PC-9 (cell line): ENCODE results near the gene RNF31. TPM values are rescaled to one million over a fixed set of nuclear protein-coding genes. Genes with fewer than 3 reads are reported as not detected.

Experiments
- BruUV-seq: library from RNA; stranded (reverse); fragments of 400-500 nt; replicated peaks from 2 replicates; lab custom pipeline; 2021; lab: Mats Ljungman, UMichigan
- CTCF ChIA-PET: fragments of 300-600 bp; sonication (Branson Sonifier 250); formaldehyde crosslinking; loops from one replicate; lab custom pipeline; 2022; ENCODE audit warnings: antibody characterized with exemption; lab: Charles Lee
- POLR2A ChIA-PET: fragments of 300-600 bp; sonication (Branson Sonifier 250); formaldehyde crosslinking; loops from one replicate; lab custom pipeline; 2022; ENCODE audit warnings: antibody characterized with exemption; ENCODE audit not compliant: unreplicated experiment; lab: Charles Lee
- DNase-seq, 2 experiments: peaks; one replicate each; pipeline versions ENCODE4 v3.0.0 to v3.0.0-alpha.2; 2015 to 2022; ENCODE audit warnings: mixed read lengths in 1 of 2
- H2AFZ ChIP-seq: fragments of 200-600 bp; sonication (generic); 2 replicates; pipeline ENCODE4 v1.8.1; 2017; ENCODE audit warnings: antibody characterized with exemption
- H3F3A ChIP-seq: fragments of 200-600 bp; sonication (generic); 2 replicates; pipeline ENCODE4 v1.8.1; 2017; ENCODE audit warnings: antibody characterized with exemption, mild to moderate bottlenecking, low read depth; ENCODE audit not compliant: insufficient read depth
- H3K27ac ChIP-seq: fragments of 200-600 bp; sonication (generic); 2 replicates; pipeline ENCODE4 v1.6.1; 2016; ENCODE audit warnings: mixed run types
- H3K27me3 ChIP-seq: fragments of 200-600 bp; sonication (generic); 2 replicates; pipeline ENCODE4 v1.6.1; 2016; ENCODE audit warnings: low read depth, mixed run types; ENCODE audit not compliant: insufficient read depth
- H3K36me3 ChIP-seq: fragments of 200-600 bp; sonication (generic); 2 replicates; pipeline ENCODE4 v1.6.1; 2016; ENCODE audit warnings: low read depth, mixed run types
- H3K4me1 ChIP-seq: fragments of 200-600 bp; sonication (generic); replicated peaks from 2 replicates; pipeline ENCODE4 v1.6.1; 2016; ENCODE audit warnings: mixed run types; ENCODE audit not compliant: insufficient read depth
- H3K4me2 ChIP-seq: fragments of 200-600 bp; sonication (generic); 2 replicates; pipeline ENCODE4 v1.6.1; 2017; ENCODE audit warnings: mixed run types
- H3K4me3 ChIP-seq: fragments of 200-600 bp; sonication (generic); 2 replicates; pipeline ENCODE4 v1.6.1; 2016; ENCODE audit warnings: mixed run types
- H3K79me2 ChIP-seq: fragments of 200-600 bp; sonication (generic); 2 replicates; pipeline ENCODE4 v1.6.1; 2017; ENCODE audit warnings: low read depth, mixed run types
- H3K9me2 ChIP-seq: fragments of 200-600 bp; sonication (generic); 2 replicates; pipeline ENCODE4 v1.8.1; 2017; ENCODE audit warnings: mild to moderate bottlenecking; ENCODE audit not compliant: insufficient read depth
- H3K9me3 ChIP-seq: fragments of 200-600 bp; sonication (generic); 2 replicates; pipeline ENCODE4 v1.8.1; 2016; ENCODE audit warnings: low read depth; ENCODE audit not compliant: insufficient read depth
- H4K20me1 ChIP-seq: fragments of 200-600 bp; sonication (generic); 2 replicates; pipeline ENCODE4 v1.8.1; 2017; ENCODE audit not compliant: insufficient read depth
- EZH2 ChIP-seq: fragments of 200-600 bp; sonication (generic); IDR thresholded peaks from 2 replicates; pipeline ENCODE4 v1.8.0; 2017; ENCODE audit warnings: antibody characterized with exemption, low read depth
- intact Hi-C: fragments of 100-400 bp; cut with micrococcal nuclease; formaldehyde crosslinking; loops from one replicate; pipeline ENCODE4 v1.10.0; 2022; ENCODE audit not compliant: unreplicated experiment
- total RNA-seq: library from RNA; stranded (reverse); gene quantifications from 2 replicates; pipeline ENCODE4 v1.2.3, GENCODE V29; 2021
- TF ChIP-seq, protein P1 (sequence below): fragments of 200-600 bp; sonication (generic); conservative IDR thresholded peaks from 2 replicates; pipeline ENCODE4 v1.6.1; 2017; ENCODE audit warnings: mixed run types, antibody characterized with exemption, mild to moderate bottlenecking, moderate library complexity

Gene RNF31
- total RNA-seq, 1 experiment from 2014 or later, result 44.6 TPM

DNA sequence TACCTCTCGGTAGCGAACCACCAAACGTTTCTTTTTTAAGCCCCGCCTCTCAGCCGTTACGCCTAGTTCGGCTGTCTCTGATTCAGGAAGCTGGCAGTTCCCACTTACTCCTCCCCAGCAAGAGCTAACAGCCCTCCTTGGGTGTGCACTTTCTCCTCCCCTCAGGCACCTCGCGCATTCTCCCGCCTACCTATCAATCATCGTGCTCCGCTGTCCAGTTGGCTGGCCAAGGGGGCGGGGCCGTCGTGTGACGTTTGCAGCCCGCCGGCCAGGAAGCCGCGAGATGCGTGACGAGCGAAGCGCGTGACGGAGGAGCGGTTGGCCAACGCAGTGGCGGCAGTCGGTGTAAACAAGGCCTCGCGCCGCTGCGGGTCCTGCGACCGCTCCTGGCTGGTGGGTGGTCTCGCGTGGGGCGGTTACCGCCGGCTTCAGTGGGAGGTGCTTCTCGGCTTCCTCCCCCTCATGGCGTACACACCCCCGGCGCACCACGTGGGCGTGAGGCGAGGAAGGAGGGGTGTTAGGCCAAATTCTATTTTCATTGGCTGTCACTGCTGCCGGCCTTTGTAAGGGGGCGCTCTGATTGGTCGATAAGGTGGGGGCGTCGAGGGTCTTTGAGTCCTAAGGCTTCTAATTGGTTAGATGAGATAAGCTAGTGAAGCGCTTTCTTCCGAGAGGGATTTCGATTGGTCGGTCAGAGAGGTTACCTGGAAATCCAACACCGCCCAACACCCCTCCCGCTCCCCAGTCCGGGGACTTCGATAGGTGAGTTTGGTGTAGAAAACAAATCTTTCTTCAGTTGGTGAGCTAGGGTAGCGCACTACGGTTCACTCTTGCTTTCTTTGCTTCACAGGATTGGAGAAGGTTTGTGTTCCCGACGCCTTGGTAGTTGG, 32.5 kb upstream of the RNF31 start, which contains the start of the genes DCAF11 and NRL:
Gene DCAF11 (plus strand): TSS at position 246 of the 890 bp plus-strand sequence. CDS start 818 bp downstream, outside the sequence.
Gene NRL (minus strand): TSS at position 418 of the 890 bp plus-strand sequence. CDS start 32,101 bp downstream, outside the sequence.
- intact Hi-C loops, result loop anchor here (1.0 kb wide), 1 partner anchor 32 kb away; the partner anchor contains the start of gene PSME2
- BruUV-seq, result no TSS peak

DNA sequence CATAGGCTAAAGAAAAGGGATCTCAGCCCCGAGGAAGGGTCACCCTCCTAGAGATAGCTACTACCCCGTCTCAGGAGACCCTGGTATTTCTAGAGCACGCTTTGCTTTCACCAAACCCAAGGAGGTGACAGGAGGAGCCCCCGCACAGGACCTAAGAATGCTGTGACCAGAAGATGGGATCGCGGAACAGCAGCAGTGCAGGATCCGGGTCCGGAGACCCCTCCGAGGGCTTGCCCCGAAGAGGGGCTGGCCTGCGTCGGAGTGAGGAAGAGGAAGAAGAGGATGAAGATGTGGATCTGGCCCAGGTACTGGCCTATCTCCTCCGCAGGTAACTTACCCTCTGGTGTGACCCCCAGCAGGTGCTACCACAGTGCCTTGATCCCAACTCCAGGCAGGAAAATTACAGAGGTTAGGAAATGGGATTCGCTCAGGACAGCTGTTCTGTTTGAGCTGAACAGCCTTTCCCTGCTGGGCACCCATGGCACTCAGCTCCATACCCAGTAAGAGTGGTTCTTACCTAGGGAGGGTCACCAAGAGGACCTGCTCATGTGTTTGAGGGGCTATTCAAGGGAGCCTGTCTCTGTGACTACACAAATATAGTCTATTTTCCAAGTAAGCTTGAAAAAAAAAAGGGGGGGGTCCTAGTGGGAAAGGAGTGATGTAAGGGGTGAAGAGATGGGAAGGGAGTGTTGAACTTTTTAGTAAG, 31.7 kb upstream of the RNF31 start:
- ChIA-PET POLR2A (interaction anchor here (0.5 to 1.5 kb wide), 8 partner anchors 17 to 98 kb away, joined by 3 to 26 read pairs (median 4); partner anchors contain the start of genes CHMP4A, EMC9, IRF9 and PCK2), CTCF (interaction anchor here (1.1 kb wide), 1 partner anchor 31 kb away, joined by 4 read pairs; the partner anchor contains the start of genes PSME2 and RNF31)
- BruUV-seq, result TSS peak; percentile 74
- H3F3A ChIP-seq, result peaks cover 13% of the 10 kb centered on the region; the same call in 1 of the 2 replicates
- DNase-seq, result no peak
- intact Hi-C loops, result no loop called here
- peaks cover 8% of the 10 kb centered on the region; the same call in 1 of the 2 replicates for H3K36me3 ChIP-seq
- no peak overlapping the region for H3K27ac ChIP-seq
- H3K79me2 ChIP-seq, result peaks cover 13% of the 10 kb centered on the region
- no peaks in the 10 kb centered on the region for H4K20me1 ChIP-seq
- peaks cover 15% of the 10 kb centered on the region for H3K4me1 ChIP-seq
- no peaks in the 10 kb centered on the region for H3K9me3 ChIP-seq
- TF ChIP-seq, protein P1, sequence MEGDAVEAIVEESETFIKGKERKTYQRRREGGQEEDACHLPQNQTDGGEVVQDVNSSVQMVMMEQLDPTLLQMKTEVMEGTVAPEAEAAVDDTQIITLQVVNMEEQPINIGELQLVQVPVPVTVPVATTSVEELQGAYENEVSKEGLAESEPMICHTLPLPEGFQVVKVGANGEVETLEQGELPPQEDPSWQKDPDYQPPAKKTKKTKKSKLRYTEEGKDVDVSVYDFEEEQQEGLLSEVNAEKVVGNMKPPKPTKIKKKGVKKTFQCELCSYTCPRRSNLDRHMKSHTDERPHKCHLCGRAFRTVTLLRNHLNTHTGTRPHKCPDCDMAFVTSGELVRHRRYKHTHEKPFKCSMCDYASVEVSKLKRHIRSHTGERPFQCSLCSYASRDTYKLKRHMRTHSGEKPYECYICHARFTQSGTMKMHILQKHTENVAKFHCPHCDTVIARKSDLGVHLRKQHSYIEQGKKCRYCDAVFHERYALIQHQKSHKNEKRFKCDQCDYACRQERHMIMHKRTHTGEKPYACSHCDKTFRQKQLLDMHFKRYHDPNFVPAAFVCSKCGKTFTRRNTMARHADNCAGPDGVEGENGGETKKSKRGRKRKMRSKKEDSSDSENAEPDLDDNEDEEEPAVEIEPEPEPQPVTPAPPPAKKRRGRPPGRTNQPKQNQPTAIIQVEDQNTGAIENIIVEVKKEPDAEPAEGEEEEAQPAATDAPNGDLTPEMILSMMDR, result no peak
- no peak for TF ChIP-seq EZH2
- peak overlapping the region; percentile 83 for H2AFZ ChIP-seq
- H3K4me3 ChIP-seq, result peak overlapping the region; percentile 69
- H3K27me3 ChIP-seq, result no peaks in the 10 kb centered on the region
- no peaks in the 10 kb centered on the region for H3K9me2 ChIP-seq
- H3K4me2 ChIP-seq, result peak overlapping the region; percentile 97

More for the DNA sequence above, 32.5 kb upstream of the RNF31 start, which contains the start of the genes DCAF11 and NRL:
- H2AFZ ChIP-seq, result peak within 1 kb of the TSS; percentile 92
- no peaks in the 10 kb centered on the region for H3K27me3 ChIP-seq
- no peaks in the 10 kb centered on the region for H3K9me3 ChIP-seq
- no peaks in the 10 kb centered on the region for H4K20me1 ChIP-seq
- no peaks in the 10 kb centered on the region for H3K9me2 ChIP-seq
- TF ChIP-seq EZH2, result no peak
- TF ChIP-seq, protein P1, result no peak
- peak within 1 kb of the TSS; percentile 69 for H3K27ac ChIP-seq
- peak within 1 kb of the TSS; percentile 97 for H3K4me2 ChIP-seq
- H3F3A ChIP-seq, result peaks cover 21% of the 10 kb centered on the region
- DNase-seq, result peak; percentile 95 to 97
- H3K4me3 ChIP-seq, result peak within 1 kb of the TSS; percentile 69
- peaks cover 13% of the 10 kb centered on the region for H3K79me2 ChIP-seq
- H3K4me1 ChIP-seq, result peaks cover 22% of the 10 kb centered on the region
- ChIA-PET POLR2A (interaction anchor here (0.5 to 1.5 kb wide), 12 partner anchors 17 to 788 kb away, joined by 3 to 26 read pairs (median 4); partner anchors contain the start of genes CHMP4A, EMC9, IRF9 and PCK2), CTCF (interaction anchor here (0.5 to 1.1 kb wide), 5 partner anchors 21 to 1060 kb away, joined by 3 to 5 read pairs (median 4); partner anchors contain the start of genes CHMP4A, IRF9, PSME1 and PSME2)
- H3K36me3 ChIP-seq, result peaks cover 8% of the 10 kb centered on the region; the same call in 1 of the 2 replicates
